Ishikawa (cell line): Measurements from ENCODE around the gene SPRR3.

ENCODE experiments used
- CEBPB ChIP-seq: IDR thresholded peaks from 2 replicates; pipeline ENCODE4 v1.6.1; 2012
- CREB1 ChIP-seq: IDR thresholded peaks from 2 replicates; pipeline ENCODE4 v1.6.1; 2012; ENCODE audit warnings: low read depth
- EP300 ChIP-seq: IDR thresholded peaks from 2 replicates; pipeline ENCODE4 v1.6.1; 2012; ENCODE audit warnings: borderline replicate concordance
- FOXM1 ChIP-seq: IDR thresholded peaks from 2 replicates; pipeline ENCODE4 v1.6.1; 2012; ENCODE audit warnings: low read depth, borderline replicate concordance
- NFIC ChIP-seq: IDR thresholded peaks from 2 replicates; pipeline ENCODE4 v1.6.1; 2012
- RAD21 ChIP-seq: IDR thresholded peaks from 2 replicates; pipeline ENCODE4 v1.6.1; 2012; ENCODE audit warnings: low read depth
- TAF1 ChIP-seq: IDR thresholded peaks from 2 replicates; pipeline ENCODE4 v1.6.1; 2012; ENCODE audit warnings: low read depth, mild to moderate bottlenecking
- TCF12 ChIP-seq: IDR thresholded peaks from 2 replicates; pipeline ENCODE4 v1.6.1; 2012; ENCODE audit warnings: low read depth
- TEAD4 ChIP-seq: IDR thresholded peaks from 2 replicates; pipeline ENCODE4 v1.6.1; 2012
- YY1 ChIP-seq: IDR thresholded peaks from 2 replicates; pipeline ENCODE4 v1.6.1; 2012; ENCODE audit warnings: low read depth
- ZBTB7A ChIP-seq: IDR thresholded peaks from 2 replicates; pipeline ENCODE4 v1.6.1; 2012; ENCODE audit warnings: low read depth
- TF ChIP-seq, protein P1 (sequence below): IDR thresholded peaks from 2 replicates; pipeline ENCODE4 v1.6.1; 2012
- TF ChIP-seq, protein P2 (sequence below): IDR thresholded peaks from 2 replicates; pipeline ENCODE4 v1.6.1; 2012; ENCODE audit warnings: low read depth, mild to moderate bottlenecking
- TF ChIP-seq, protein P3 (sequence below): IDR thresholded peaks from 2 replicates; pipeline ENCODE4 v1.6.1; 2012

SPRR3 gene, protein sequence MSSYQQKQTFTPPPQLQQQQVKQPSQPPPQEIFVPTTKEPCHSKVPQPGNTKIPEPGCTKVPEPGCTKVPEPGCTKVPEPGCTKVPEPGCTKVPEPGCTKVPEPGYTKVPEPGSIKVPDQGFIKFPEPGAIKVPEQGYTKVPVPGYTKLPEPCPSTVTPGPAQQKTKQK

DNA sequence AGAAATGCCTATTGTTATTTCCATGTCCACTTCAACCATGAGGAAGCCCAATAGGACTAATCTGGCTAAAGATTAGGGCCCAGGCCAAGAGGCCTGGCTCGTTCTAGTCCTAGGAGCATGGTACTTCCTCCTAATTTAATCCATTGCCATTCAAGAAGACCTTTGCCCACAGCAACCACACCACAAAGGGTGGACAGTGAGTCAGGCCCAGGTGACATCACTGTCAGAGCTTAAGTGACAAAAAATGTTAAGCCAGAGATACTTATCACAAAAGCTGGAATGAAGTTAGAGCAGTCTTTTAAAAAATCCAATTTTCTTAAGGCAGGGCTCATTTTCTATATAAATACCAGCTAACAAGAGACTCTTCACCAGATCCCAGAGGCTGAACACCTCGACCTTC, at the start of gene SPRR3:
TSS of gene SPRR3 (plus strand) at position 368 of the 400 bp plus-strand sequence. CDS start 1,272 bp downstream, outside the sequence.
- TF ChIP-seq, protein P1, sequence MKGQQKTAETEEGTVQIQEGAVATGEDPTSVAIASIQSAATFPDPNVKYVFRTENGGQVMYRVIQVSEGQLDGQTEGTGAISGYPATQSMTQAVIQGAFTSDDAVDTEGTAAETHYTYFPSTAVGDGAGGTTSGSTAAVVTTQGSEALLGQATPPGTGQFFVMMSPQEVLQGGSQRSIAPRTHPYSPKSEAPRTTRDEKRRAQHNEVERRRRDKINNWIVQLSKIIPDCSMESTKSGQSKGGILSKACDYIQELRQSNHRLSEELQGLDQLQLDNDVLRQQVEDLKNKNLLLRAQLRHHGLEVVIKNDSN: no peak
- no peak for TF ChIP-seq ZBTB7A

DNA sequence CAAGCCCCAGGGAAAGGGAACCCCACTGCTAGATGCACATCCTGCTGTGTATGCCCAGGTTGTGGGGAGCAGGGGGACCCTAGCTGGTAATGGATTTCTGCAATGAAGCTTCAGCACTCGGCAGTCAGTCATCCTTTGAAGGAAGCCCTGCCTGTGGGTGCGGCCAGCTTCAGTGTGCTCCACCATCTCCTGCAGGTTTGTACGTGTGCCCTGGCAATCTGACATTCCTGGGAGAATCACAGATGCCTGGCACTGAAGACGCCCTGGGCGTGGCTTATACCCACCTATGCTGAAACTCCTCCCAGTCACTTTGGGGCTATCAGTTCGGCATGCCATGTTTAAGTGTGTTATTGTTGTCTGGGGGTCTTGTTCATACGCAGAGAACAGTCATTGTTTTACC, 47.8 kb upstream of the SPRR3 start:
- TF ChIP-seq, protein P1: no peak
- no peak for TF ChIP-seq TEAD4
- TF ChIP-seq EP300: no peak
- TF ChIP-seq ZBTB7A: no peak
- TF ChIP-seq, protein P2, sequence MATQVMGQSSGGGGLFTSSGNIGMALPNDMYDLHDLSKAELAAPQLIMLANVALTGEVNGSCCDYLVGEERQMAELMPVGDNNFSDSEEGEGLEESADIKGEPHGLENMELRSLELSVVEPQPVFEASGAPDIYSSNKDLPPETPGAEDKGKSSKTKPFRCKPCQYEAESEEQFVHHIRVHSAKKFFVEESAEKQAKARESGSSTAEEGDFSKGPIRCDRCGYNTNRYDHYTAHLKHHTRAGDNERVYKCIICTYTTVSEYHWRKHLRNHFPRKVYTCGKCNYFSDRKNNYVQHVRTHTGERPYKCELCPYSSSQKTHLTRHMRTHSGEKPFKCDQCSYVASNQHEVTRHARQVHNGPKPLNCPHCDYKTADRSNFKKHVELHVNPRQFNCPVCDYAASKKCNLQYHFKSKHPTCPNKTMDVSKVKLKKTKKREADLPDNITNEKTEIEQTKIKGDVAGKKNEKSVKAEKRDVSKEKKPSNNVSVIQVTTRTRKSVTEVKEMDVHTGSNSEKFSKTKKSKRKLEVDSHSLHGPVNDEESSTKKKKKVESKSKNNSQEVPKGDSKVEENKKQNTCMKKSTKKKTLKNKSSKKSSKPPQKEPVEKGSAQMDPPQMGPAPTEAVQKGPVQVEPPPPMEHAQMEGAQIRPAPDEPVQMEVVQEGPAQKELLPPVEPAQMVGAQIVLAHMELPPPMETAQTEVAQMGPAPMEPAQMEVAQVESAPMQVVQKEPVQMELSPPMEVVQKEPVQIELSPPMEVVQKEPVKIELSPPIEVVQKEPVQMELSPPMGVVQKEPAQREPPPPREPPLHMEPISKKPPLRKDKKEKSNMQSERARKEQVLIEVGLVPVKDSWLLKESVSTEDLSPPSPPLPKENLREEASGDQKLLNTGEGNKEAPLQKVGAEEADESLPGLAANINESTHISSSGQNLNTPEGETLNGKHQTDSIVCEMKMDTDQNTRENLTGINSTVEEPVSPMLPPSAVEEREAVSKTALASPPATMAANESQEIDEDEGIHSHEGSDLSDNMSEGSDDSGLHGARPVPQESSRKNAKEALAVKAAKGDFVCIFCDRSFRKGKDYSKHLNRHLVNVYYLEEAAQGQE: no peak
- no peak for TF ChIP-seq TCF12
- no peak for TF ChIP-seq TAF1
- TF ChIP-seq CREB1: no peak
- TF ChIP-seq YY1: no peak
- no peak for TF ChIP-seq CEBPB
- no peak for TF ChIP-seq FOXM1
- no peak for TF ChIP-seq NFIC
- TF ChIP-seq, protein P3, sequence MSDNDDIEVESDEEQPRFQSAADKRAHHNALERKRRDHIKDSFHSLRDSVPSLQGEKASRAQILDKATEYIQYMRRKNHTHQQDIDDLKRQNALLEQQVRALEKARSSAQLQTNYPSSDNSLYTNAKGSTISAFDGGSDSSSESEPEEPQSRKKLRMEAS: no peak
- TF ChIP-seq RAD21: no peak

GRCh38 chr1:152954436-152954835, 47.1 kb upstream of the SPRR3 start:
- TF ChIP-seq TCF12: no peak
- no peak for TF ChIP-seq ZBTB7A
- TF ChIP-seq CEBPB: no peak
- TF ChIP-seq, protein P1: no peak

GRCh38 chr1:152957561-152957960, 44.0 kb upstream of the SPRR3 start:
- TF ChIP-seq TEAD4 (no peak), ZBTB7A (no peak)

DNA sequence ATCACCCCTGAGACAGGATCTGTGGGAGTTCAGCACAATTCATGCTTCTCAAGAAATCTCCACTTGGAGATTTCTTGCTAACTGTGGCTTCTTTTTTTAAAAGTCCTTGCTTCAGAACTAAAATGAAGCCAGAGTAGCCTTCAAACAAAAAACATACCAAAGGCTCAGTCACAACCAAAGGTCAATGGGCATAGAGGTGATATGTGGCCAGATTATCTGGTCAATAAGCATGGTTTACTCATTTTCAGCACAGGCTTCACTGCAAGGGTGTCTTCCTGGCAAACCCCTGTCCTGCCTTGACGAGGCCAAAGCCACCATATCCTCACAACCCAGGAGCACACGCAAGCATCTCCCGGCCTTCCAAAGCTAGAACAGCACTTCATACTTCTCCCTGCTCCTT, 42.3 kb upstream of the SPRR3 start:
- TF ChIP-seq YY1: no peak
- TF ChIP-seq FOXM1: no peak
- no peak for TF ChIP-seq CEBPB
- TF ChIP-seq ZBTB7A: no peak
- TF ChIP-seq TEAD4: no peak
- no peak for TF ChIP-seq TAF1

DNA sequence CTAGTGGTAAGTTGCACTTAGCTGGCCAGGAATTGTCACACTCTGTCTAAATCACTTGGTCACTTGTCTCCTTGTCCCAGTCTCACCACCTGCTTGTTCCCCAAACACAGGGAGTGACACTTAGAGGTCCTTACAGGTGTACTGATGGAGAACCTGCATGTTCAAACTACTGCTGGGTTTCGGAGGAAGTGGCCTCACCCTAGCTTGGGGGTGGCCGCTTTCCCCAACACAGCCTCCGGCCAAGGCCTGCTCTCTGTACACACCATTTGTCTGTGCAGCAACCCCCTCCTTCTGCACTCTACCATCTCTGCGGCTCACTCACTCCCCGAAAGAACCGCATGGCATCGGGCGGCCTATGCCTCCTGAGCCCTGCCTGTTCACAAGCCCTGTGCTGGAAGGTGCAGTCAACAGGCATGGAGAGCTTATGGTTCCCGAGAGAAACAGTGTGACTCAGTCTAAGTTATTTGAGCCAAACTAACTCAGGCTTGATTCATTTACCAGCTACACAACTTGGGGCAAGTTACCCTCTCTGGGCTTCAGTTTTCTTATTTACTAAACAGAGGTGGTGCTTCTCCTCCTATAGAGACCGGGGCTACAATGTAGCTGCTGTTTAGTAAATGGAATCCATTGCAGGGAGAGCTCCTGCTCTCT, 41.6 kb upstream of the SPRR3 start:
- no peak for TF ChIP-seq ZBTB7A
- no peak for TF ChIP-seq NFIC
- no peak for TF ChIP-seq TCF12
- TF ChIP-seq, protein P2: no peak
- TF ChIP-seq, protein P1: no peak
